Muscle layer of colon (tissue), 2 donors: ENCODE measurements around the gene WNT16.

Experiments used
- H3K27ac ChIP-seq: one replicate; pipeline ENCODE4 v1.7.0; 2013; ENCODE audit warnings: low read depth, mild to moderate bottlenecking, low read length, moderate library complexity
- H3K27me3 ChIP-seq, 2 donors: one replicate each; pipeline ENCODE4 v1.7.0; 2013; ENCODE audit warnings: low read length in 2 of 2, mild to moderate bottlenecking in 2 of 2; ENCODE audit not compliant: insufficient read depth in 2 of 2, control insufficient read depth in 1 of 2
- H3K36me3 ChIP-seq: one replicate; pipeline ENCODE4 v1.7.0; 2013; ENCODE audit warnings: mild to moderate bottlenecking, low read length; ENCODE audit not compliant: insufficient read depth
- H3K4me1 ChIP-seq: one replicate; pipeline ENCODE4 v1.7.0; 2013; ENCODE audit warnings: mild to moderate bottlenecking, low read length; ENCODE audit not compliant: insufficient read depth
- H3K4me3 ChIP-seq, 2 donors: one replicate each; pipeline ENCODE4 v1.7.0; 2013; ENCODE audit warnings: low read length in 2 of 2, low read depth in 1 of 2, mild to moderate bottlenecking in 1 of 2, moderate library complexity in 1 of 2
- H3K9ac ChIP-seq: one replicate; pipeline ENCODE4 v1.7.0; 2013; ENCODE audit warnings: low read length
- H3K9me3 ChIP-seq: one replicate; pipeline ENCODE4 v1.7.0; 2013; ENCODE audit warnings: mild to moderate bottlenecking, low read length
- donor health status: abdominal sarcoma.
- donor health status: Adenocarcinoma of cecum.

WNT16 gene

DNA sequence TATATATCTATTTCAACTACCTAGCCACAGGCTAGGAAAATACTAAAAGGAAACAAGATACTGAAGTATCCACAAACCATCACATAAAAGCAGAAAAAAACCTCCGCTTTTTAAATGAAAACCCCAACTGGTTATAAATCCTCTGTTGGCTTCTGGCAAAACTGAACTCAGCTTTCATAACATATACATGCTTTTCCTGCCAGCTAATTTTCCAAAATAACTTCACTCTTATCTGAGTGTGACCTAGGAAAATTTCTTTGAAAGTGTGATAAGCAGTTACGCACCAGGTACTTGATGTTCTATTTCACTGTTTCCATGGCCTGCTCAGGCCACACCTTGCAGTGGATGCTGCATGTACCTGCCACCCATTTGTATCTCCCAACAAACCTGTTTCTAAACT is 55.5 kb downstream of the WNT16 start:
- no peaks in the 10 kb centered on the region for H3K9me3 ChIP-seq
- no peak overlapping the region for H3K4me3 ChIP-seq
- no peaks in the 10 kb centered on the region for H3K27me3 ChIP-seq
- H3K4me1 ChIP-seq = peaks cover 11% of the 10 kb centered on the region
- H3K9ac ChIP-seq = no peak overlapping the region
- no peaks in the 10 kb centered on the region for H3K36me3 ChIP-seq
- H3K27ac ChIP-seq = no peak overlapping the region

DNA sequence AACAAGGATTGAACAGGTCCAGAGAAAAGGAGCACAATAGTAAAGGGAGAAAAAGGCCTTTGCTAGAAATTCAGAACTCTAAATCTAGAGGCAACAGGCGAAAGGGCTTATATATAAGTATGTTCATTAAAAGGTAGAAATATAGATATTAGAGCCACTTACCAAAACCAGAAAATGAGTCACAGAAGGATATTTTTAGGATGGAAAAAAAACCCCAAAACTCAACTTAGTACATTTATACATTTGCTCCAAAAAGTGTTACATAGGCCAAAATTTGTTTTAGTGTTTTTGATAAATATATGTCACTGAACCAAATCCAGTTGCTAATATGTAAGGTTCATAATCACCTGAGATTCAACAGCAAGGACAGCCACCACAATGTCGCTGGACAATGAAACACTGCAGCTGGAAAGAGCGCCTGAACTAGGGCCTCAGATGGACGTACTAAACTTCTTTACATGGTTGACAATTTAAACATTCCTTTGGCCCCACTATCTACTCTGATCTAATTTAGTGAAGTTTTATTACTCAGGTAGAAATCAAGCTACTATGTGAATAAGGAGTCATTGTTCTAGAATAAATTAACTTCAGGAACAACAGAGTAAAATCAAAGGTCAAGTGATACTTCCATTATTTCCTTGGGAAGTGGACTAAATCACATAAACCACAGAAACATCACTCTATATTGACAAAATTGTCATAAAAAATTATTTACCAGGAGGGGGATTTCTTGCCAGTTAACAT is 56.4 kb downstream of the WNT16 start:
- H3K9me3 ChIP-seq = no peaks in the 10 kb centered on the region
- no peak overlapping the region for H3K4me3 ChIP-seq
- peaks cover 16% of the 10 kb centered on the region for H3K4me1 ChIP-seq
- H3K9ac ChIP-seq = no peak overlapping the region
- no peak overlapping the region for H3K27ac ChIP-seq
- no peaks in the 10 kb centered on the region for H3K27me3 ChIP-seq
- no peaks in the 10 kb centered on the region for H3K36me3 ChIP-seq

DNA sequence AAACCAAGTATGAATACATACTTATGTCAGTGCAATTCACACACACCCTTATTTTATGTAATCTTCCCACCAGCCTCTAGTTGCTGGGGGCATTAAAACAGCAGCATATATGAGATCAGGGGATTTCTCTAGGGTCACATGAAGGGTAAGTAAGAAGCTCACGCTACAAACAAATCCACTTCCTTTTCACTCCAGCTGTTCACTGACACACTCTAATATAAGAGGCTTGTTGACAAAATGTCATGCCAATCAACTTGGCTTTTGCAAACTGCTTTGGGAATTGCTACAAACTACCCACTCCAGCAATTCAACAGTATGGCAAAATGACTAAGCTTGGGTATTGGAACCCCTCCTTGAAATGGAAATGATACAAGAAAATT is 57.0 kb downstream of the WNT16 start:
- no peak overlapping the region for H3K4me3 ChIP-seq
- H3K27me3 ChIP-seq = no peaks in the 10 kb centered on the region
- no peak overlapping the region for H3K9ac ChIP-seq
- no peaks in the 10 kb centered on the region for H3K9me3 ChIP-seq
- H3K36me3 ChIP-seq = no peaks in the 10 kb centered on the region
- H3K27ac ChIP-seq = no peak overlapping the region
- H3K4me1 ChIP-seq = peaks cover 16% of the 10 kb centered on the region

DNA sequence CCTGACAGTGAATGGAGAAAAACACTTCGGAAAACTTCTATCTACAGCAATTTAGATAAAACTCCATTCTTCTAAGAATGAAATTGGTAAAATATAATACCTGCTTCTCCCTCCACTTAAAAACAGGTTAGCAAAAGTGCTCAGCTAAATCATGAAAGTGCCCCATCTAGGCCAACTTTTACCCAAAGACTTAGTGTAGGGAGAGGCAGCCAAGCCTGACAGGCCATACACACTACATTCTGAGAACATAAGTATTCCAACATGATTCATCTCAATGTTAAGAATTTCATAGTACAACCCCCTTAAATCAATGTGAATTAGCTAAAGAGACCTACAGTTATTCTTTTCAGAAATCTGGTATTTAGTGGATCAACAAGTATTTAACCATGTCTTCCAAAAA is 60.1 kb downstream of the WNT16 start:
- Histone ChIP-seq H3K4me1 (peaks cover 16% of the 10 kb centered on the region), H3K9ac (no peak overlapping the region), H3K9me3 (no peaks in the 10 kb centered on the region), H3K27me3 (no peaks in the 10 kb centered on the region), H3K4me3 (no peak overlapping the region), H3K27ac (no peak overlapping the region), H3K36me3 (no peaks in the 10 kb centered on the region)

DNA sequence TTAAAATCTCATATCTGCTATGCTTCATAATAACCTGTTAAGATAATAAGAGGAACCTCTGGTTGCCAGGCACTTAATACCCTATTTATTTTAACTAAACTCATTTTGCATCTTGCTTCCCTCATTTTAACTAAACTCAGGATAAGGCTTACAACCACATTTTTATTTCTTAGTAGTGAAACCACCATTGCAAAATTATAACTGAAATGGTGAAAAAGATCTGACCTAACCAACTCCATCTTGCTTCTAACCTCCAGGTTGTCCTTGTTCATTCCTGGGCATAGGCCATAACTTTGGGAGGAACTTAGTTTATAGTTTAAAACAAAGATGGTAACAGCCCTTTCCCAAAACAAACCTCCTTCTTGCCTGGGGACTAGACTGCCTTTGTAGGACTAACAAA is 61.3 kb downstream of the WNT16 start:
- Histone ChIP-seq H3K9me3 (no peaks in the 10 kb centered on the region), H3K9ac (no peak overlapping the region), H3K4me1 (peaks cover 24% of the 10 kb centered on the region), H3K27ac (no peak overlapping the region), H3K36me3 (no peaks in the 10 kb centered on the region), H3K4me3 (no peak overlapping the region), H3K27me3 (no peaks in the 10 kb centered on the region)

DNA sequence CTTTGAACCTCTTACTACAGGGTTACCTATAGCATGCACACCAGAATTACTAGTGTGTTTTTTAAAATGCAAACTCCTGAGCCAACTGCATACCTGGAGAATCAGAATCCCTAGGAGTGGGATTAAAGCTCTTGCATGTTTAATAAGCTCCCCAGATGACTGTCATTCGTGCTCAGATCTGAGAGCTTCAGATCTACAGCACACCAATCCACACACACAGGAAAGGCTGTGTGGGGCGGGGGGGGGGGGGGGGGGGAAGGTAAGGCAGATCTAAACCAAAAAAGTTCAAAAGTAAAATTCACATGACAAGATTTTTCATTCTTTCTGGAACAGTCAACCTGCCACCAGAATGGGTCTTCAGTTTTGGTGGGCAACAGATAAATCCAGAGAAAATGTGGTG is 61.8 kb downstream of the WNT16 start:
- no peak overlapping the region for H3K27ac ChIP-seq
- no peaks in the 10 kb centered on the region for H3K27me3 ChIP-seq
- H3K4me3 ChIP-seq = no peak overlapping the region
- H3K9ac ChIP-seq = no peak overlapping the region
- peaks cover 20% of the 10 kb centered on the region for H3K4me1 ChIP-seq
- no peaks in the 10 kb centered on the region for H3K9me3 ChIP-seq
- H3K36me3 ChIP-seq = no peaks in the 10 kb centered on the region
